Measurements from ENCODE around the gene SMIM41.

DNA sequence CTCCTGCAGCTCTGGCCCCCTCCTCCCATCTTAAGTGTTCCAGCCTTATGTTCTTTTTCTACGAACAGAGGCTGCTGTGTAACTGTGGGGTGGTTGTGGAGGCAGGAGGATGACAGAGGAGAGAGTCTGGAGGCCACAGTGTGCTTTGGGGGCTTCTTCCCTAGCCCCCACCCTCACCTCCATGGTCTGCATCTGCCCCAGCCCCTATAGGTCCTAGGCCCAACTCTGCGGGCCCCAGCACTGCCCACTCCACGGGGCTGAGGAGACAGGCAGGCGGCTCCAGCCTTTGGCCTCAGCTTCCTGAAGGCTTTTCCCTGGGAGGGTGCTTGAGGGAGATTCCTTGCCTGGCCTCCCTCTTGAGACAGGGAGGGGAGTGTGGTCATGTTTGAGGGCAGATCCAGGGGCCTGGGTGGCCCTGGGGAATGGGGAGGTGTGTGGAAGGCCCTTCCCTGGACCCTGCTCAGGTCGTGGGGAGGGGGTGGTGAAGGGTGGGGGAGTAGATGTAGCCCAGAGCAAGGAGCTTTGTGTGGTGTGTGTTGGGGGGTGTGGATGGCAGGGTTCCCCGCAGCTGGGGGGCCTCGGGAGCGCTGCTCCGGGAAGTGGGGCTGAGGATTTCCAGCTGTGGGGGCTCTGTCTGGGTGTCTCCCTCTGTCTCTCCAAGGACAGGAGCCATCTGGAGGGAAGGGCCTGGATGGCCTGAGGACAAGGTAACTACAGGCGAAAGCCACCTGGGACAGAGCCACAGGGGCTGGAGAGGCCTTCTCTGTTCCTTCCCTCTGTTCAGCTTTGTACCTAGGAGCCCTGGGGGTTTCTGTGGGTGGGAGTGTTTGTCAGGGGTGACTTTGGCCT lies 1.1 kb downstream of the SMIM41 start:
- TF ChIP-seq CTCF (conservative IDR thresholded peaks at IDR 0.05; ENCODE audit: low read length) (no peak), EZH2phosphoT487 (IDR thresholded peaks at IDR 0.05; ENCODE audit: borderline replicate concordance) (no peak)
